ENCODE results near the gene PTPRC. TPM values are rescaled to one million over a fixed set of nuclear protein-coding genes. Genes with fewer than 3 reads are reported as not detected.
A peak's percentile ranks its signal among the peaks of the same experiment; 100 is the strongest.

PTPRC gene
- total RNA-seq, 1 donor from 2014 or later = 0.29 TPM

DNA sequence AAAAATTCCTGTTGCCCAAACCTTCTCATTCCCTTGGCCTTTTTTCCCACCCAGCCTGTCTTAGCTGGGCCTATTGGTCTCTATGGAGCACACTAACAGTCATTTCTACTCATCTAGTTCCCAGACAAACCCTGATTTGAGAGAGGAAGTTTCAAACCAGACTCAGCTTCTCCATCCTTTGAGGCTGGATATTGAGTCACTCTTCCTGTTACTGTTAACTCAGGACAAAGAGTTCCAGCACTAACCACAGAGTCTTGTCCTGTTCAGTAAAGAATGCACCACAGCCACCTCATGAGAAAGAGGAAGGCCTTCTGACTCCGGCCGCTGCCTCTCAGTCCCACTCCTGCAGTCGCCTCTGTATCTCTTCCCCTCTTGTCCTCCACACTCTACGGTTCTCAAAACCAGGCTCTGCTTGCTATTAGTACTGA, 137.8 kb downstream of the PTPRC start:
- DNase-seq (ENCODE audit: low read depth) = peak; percentile 90

DNA sequence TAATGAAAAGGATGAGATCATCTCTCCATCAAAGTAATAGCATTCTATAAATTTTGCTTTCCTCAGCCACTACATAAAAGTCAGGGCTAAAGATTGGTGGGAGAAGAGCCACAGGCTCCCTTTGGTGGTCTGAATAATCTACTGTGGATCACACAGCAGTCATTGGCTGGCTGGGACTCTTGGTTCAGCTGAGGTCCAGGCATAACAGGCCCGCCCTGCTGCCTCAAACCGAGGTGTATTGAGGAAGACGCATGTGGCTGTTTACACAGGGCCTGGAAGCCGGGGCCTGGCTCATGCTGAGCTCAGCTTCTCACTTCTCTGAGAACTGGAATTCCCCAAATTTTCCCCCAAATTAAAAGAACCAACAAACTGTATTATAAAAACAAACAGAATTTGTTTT, 139.2 kb downstream of the PTPRC start:
- DNase-seq (ENCODE audit: low read depth) = no peak
- no peaks in the 10 kb centered on the region for H3K36me3 ChIP-seq (ENCODE audit: control insufficient read depth, insufficient read depth, low read length)
- H3K27me3 ChIP-seq (ENCODE audit: control insufficient read depth, insufficient read depth, low read length) = no peaks in the 10 kb centered on the region
- no peak overlapping the region for H3K4me3 ChIP-seq (ENCODE audit: low read depth, low read length)
- TF ChIP-seq, protein P1, sequence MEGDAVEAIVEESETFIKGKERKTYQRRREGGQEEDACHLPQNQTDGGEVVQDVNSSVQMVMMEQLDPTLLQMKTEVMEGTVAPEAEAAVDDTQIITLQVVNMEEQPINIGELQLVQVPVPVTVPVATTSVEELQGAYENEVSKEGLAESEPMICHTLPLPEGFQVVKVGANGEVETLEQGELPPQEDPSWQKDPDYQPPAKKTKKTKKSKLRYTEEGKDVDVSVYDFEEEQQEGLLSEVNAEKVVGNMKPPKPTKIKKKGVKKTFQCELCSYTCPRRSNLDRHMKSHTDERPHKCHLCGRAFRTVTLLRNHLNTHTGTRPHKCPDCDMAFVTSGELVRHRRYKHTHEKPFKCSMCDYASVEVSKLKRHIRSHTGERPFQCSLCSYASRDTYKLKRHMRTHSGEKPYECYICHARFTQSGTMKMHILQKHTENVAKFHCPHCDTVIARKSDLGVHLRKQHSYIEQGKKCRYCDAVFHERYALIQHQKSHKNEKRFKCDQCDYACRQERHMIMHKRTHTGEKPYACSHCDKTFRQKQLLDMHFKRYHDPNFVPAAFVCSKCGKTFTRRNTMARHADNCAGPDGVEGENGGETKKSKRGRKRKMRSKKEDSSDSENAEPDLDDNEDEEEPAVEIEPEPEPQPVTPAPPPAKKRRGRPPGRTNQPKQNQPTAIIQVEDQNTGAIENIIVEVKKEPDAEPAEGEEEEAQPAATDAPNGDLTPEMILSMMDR (IDR thresholded peaks at IDR 0.05; ENCODE audit: insufficient read depth, low read length, poor library complexity, severe bottlenecking) = no peak

More for the DNA sequence above, 137.8 kb downstream of the PTPRC start:
- Histone ChIP-seq H3K27me3 (ENCODE audit: control insufficient read depth, insufficient read depth, low read length) (no peaks in the 10 kb centered on the region), H3K4me3 (ENCODE audit: low read depth, low read length) (no peak overlapping the region), H3K36me3 (ENCODE audit: control insufficient read depth, insufficient read depth, low read length) (no peaks in the 10 kb centered on the region)
- TF ChIP-seq, protein P1 (IDR thresholded peaks at IDR 0.05; ENCODE audit: insufficient read depth, low read length, poor library complexity, severe bottlenecking) = no peak

DNA sequence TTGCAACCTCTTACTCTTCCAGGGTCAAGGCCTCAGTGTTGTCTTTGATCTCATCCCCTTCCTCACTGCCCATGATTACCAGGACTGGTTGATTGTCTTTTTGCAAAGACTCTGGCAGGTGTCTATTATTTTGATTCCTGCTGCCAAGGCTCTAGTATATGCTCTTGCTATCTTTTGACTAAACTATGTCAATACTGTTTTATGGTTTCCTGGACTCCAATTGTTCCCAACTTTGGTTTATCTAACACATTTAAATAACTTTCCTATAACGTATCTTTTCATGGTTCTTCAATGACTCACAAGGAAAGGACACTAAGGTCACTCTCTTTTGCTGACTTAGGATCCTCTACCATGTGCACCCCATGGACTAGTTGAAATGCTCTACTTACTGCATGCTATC, 141.5 kb downstream of the PTPRC start:
- Histone ChIP-seq H3K27me3 (ENCODE audit: control insufficient read depth, insufficient read depth, low read length) (no peaks in the 10 kb centered on the region), H3K4me3 (ENCODE audit: low read depth, low read length) (no peak overlapping the region), H3K36me3 (ENCODE audit: control insufficient read depth, insufficient read depth, low read length) (no peaks in the 10 kb centered on the region)
- no peak for DNase-seq (ENCODE audit: low read depth)
- TF ChIP-seq, protein P1 (IDR thresholded peaks at IDR 0.05; ENCODE audit: insufficient read depth, low read length, poor library complexity, severe bottlenecking) = no peak

DNA sequence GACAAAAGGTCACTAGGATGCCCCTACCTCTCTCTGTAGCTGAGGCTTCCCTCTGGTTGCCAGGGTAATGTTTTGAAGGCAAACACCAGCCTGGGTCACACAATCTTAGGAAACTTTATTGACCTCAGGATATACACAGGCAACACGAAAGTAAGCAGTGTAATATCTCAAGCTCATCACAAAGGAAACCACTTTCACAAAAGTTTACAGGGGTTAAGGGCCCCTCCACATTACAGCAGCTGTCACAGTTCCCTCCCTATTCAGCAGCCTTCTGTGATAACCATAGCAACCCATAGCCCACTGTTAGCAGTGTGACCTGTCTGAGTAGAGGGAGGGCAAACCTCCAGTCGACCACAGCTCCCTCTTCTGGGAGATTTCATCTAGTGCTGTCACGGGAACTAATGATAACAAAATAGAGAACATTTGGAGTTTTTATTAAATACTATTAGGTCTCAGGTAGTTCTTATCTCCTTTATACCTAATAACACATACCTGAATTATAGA, 149.8 kb downstream of the PTPRC start:
- no peak for DNase-seq (ENCODE audit: low read depth)
- TF ChIP-seq, protein P1 (IDR thresholded peaks at IDR 0.05; ENCODE audit: insufficient read depth, low read length, poor library complexity, severe bottlenecking) = peak; percentile 21
- no peaks in the 10 kb centered on the region for H3K36me3 ChIP-seq (ENCODE audit: control insufficient read depth, insufficient read depth, low read length)

DNA sequence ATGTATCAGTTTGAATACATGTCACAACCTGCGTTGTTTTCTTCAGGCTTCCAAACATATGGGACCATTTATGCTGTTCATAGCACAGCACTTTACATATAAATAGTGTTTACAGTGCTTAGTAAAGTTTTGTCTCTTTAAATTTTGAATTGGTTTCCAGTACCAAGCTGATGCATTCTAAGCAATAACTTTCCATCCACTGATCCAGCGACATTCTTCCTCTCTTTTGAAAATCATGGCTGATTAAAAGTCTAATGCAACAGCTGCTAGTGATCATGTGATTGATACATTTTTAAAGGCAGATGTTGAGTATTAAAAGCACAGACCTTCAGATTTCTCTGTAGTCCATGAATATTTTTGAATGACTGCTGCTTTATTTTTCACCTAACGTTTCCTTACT, 154.9 kb downstream of the PTPRC start:
- no peak overlapping the region for H3K4me3 ChIP-seq (ENCODE audit: low read depth, low read length)
- DNase-seq (ENCODE audit: low read depth) = no peak
- TF ChIP-seq, protein P1 (IDR thresholded peaks at IDR 0.05; ENCODE audit: insufficient read depth, low read length, poor library complexity, severe bottlenecking) = no peak
- H3K27me3 ChIP-seq (ENCODE audit: control insufficient read depth, insufficient read depth, low read length) = no peaks in the 10 kb centered on the region
- no peaks in the 10 kb centered on the region for H3K36me3 ChIP-seq (ENCODE audit: control insufficient read depth, insufficient read depth, low read length)

More for the DNA sequence above, 149.8 kb downstream of the PTPRC start:
- Histone ChIP-seq H3K27me3 (ENCODE audit: control insufficient read depth, insufficient read depth, low read length) (no peaks in the 10 kb centered on the region), H3K4me3 (ENCODE audit: low read depth, low read length) (no peak overlapping the region)

DNA sequence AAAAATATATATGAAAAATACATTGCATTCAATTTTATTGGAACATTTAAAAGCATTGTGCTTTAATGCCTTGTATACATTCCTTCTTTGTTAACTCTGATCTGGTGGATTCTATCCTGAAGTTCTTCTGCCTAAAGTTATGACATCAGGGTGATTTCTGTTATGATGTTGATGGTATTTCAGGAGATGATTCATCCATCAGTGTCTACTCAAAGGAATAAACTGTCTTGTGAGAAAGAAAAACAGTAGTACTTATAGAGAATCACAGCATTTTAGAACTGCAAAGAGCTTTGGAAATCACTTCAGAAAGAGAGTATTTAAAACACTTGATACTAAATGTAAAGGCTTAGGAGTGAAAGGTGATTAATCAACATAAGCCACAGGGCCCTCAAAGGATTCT, 155.7 kb downstream of the PTPRC start:
- DNase-seq (ENCODE audit: low read depth) = no peak

More for the DNA sequence above, 155.7 kb downstream of the PTPRC start:
- TF ChIP-seq, protein P1 (IDR thresholded peaks at IDR 0.05; ENCODE audit: insufficient read depth, low read length, poor library complexity, severe bottlenecking) = no peak
- no peaks in the 10 kb centered on the region for H3K36me3 ChIP-seq (ENCODE audit: control insufficient read depth, insufficient read depth, low read length)
- H3K4me3 ChIP-seq (ENCODE audit: low read depth, low read length) = no peak overlapping the region
- H3K27me3 ChIP-seq (ENCODE audit: control insufficient read depth, insufficient read depth, low read length) = no peaks in the 10 kb centered on the region
